ENCODE data around the gene PA2G4.

GRCh38 chr12:56099787-56100186, 4.6 kb upstream of the PA2G4 start:
- TF ChIP-seq YY1 (IDR thresholded peaks at IDR 0.05) = no peak
- TF ChIP-seq, protein P1, sequence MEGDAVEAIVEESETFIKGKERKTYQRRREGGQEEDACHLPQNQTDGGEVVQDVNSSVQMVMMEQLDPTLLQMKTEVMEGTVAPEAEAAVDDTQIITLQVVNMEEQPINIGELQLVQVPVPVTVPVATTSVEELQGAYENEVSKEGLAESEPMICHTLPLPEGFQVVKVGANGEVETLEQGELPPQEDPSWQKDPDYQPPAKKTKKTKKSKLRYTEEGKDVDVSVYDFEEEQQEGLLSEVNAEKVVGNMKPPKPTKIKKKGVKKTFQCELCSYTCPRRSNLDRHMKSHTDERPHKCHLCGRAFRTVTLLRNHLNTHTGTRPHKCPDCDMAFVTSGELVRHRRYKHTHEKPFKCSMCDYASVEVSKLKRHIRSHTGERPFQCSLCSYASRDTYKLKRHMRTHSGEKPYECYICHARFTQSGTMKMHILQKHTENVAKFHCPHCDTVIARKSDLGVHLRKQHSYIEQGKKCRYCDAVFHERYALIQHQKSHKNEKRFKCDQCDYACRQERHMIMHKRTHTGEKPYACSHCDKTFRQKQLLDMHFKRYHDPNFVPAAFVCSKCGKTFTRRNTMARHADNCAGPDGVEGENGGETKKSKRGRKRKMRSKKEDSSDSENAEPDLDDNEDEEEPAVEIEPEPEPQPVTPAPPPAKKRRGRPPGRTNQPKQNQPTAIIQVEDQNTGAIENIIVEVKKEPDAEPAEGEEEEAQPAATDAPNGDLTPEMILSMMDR (IDR thresholded peaks at IDR 0.05; ENCODE audit: low read depth, low read length, missing input control) = no peak
- TF ChIP-seq RAD21 (IDR thresholded peaks at IDR 0.05) = no peak
- TF ChIP-seq TAF1 (conservative IDR thresholded peaks at IDR 0.05) = no peak
- TF ChIP-seq, protein P2, sequence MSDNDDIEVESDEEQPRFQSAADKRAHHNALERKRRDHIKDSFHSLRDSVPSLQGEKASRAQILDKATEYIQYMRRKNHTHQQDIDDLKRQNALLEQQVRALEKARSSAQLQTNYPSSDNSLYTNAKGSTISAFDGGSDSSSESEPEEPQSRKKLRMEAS (IDR thresholded peaks at IDR 0.05) = no peak
- no peak for TF ChIP-seq REST (IDR thresholded peaks at IDR 0.05)
- TF ChIP-seq EGR1 (IDR thresholded peaks at IDR 0.05; ENCODE audit: low read depth in 2 of 2) = no peak
- TF ChIP-seq SP1 (IDR thresholded peaks at IDR 0.05) = no peak
- no peak for TF ChIP-seq FOXA1 (IDR thresholded peaks at IDR 0.05)
- TF ChIP-seq HNF4A (conservative IDR thresholded peaks at IDR 0.05) = no peak
- no peak for TF ChIP-seq JUND (IDR thresholded peaks at IDR 0.05)
- no peak for TF ChIP-seq RXRA (IDR thresholded peaks at IDR 0.05)
- no peak for TF ChIP-seq GABPA (IDR thresholded peaks at IDR 0.05 in 1 of 2, conservative IDR thresholded peaks at IDR 0.05 in 1 of 2)
- no peak for TF ChIP-seq HNF4G (IDR thresholded peaks at IDR 0.05)

All from liver (tissue), 3 donors.